NCI-H2171 (cell line): ENCODE data around the gene RHBDD1.
"Not testable (repeated sequence)": the region's sequence is repeated elsewhere in the genome, so short reads cannot be mapped to it uniquely, and the experiment has no call there.

ENCODE experiments used
- DNase-seq: peaks from one replicate; lab custom pipeline; 2025; lab: John Stamatoyannopoulos, UW

RHBDD1 gene

GRCh38 chr2:226799976-226800940 lies 35.6 kb upstream of the RHBDD1 start:
- no peak for DNase-seq

DNA sequence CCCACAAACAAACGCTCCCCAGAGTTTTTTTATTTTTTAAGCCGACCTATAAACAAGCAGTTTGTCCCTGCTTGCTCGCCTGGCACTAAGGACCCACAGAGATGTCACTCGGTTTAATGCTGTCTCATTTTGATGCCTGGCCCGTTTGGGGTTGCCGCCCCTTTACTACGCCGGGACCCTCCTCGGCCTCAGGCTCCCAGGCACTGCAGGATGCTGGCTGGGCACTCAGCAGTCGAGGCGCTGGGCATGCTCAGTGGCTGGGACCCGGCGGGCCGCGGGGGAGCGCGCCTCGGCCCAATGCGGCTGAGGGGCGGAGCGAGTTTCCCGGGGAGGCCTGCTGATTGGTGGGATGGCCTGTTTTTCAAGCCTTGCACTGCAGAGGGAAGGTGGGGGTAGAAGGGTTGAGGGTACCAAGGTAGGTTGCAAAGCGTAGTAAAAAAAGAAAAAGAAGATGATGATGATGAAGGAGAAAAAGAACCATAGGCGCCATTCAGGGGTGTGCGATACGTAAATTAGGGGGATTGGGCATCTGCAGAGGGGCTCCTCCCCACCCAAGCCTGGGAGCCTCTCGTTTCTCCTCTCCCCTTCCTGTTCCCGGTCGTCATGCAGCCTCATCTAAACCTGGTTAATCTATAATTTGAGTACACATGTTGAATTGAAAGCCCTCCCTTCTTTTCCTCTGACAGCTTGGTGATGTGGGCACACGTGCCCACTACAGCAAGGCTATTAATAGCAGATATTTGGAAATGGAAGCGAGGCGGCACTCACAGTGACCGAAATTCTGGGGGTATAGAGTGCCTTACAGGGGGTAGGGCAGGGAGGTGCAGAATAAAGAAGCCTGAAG lies 34.7 kb upstream of the RHBDD1 start:
- DNase-seq = peak; percentile 64

DNA sequence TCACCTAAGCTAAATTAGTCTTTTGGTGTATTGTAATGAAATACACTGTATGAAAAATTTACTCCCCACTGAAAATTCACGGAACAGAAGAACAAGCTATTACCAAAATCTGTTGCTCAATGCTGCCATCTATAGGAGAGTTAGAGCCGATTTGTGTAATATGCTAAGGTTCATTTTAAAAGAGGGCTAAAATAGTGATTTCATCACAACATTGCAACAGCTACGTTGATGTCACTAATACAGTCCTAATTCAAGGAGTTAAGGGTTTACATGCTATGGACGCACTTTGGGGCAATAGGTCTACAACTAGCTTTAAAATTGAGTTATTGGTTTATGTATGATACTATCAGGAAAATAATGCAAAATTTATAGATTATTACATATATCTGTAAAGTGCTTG lies 33.3 kb upstream of the RHBDD1 start:
- DNase-seq = peak; percentile 15

DNA sequence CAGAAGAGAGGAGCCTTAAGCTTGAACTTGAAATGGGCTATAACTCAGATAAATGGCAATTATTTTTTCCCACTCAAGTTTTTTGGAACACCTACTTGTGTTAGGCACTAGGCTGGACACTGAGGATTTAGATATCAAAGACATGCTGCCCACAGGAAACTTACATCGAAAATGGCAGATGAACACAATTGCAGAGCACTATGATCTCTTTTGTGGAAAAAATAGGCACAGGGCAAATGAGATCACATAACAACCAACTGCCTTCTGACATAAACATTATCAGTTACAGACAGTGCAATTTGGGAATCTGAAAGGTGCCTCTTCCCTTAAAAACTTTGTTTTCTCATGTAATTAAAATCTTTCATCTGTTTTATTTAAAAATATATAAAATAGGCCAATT lies 32.4 kb upstream of the RHBDD1 start:
- DNase-seq = no peak

- no peak for DNase-seq
Observed at GRCh38 chr2:226813148-226813701, 22.6 kb upstream of the RHBDD1 start.

DNA sequence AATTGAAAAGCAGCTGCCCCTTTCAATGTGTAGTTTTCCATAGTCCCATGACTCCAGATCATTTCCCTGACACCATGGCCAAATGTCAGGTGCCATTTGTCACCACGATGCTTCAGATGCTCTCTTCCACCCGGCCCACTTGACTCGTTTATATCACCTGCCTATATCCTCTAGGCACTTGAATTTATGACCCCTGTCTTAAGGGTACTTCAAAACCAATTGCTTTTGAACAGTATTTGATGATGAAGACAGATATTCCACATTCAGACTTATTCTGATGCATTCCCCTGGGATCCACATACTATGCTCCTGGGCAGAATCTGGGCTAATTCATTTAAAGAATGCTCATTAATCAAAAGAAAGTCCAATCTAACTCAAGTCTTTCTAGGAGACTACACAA lies 16.9 kb upstream of the RHBDD1 start:
- DNase-seq = no peak

DNA sequence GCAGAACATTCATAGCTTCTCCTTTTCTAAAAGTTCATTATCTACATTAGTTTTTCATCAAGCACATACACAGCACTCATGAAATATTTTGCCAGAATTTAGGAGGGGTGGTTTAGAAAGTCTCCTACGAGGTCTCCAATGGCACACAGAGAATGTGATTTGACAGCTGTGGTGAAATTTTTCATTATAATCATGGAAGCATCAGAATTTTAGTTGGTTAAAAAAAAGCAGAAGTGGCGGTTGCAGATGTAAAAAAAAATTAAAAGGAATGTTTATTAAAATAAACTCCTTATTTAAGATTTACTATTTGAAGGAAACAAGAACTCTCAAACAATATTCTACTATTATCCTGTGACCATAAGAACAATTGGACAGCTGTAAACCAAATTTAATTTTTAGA lies 10.8 kb upstream of the RHBDD1 start:
- DNase-seq = no peak

- no peak for DNase-seq
Observed at GRCh38 chr2:226828191-226828590, 7.7 kb upstream of the RHBDD1 start.

GRCh38 chr2:226829721-226830631 lies 5.9 kb upstream of the RHBDD1 start:
- DNase-seq = no peak

DNA sequence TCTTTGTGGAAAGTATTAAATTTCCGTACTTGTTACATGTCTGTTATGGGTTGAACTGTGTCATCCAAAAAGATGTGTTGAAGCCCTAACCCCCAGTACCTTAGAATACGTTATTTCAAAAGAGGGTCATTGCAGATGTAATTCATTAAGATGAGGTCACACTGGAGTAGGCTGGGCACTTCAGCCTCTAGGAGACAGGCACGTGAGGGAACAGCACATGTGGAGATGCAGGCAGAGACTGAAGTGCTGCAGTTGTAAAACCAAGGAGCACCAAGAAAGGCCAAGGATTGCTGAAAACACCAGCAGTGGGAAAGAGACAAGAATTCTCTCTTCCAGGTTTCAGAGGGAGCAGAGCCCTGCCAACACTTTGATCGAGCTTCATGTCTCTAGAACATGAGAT lies 4.6 kb upstream of the RHBDD1 start:
- no peak for DNase-seq

DNA sequence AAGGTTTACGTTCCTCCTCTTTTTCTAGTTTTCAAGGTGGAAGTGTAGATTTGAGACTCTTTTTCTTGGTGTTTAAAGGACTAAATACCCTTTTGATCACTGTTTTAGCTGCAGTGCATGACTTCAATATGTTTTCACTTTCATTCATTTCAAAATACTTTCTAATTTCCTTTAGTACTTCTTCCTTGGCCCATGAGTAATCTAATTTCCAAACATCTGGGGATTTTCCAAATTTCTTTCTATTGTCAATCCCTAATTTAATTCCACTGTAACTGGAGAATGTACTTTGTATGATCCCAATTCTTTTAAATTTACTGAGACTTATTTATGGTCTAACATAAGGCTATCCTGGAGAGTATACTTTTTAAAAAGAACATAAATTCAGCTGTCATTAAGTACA lies 3.8 kb upstream of the RHBDD1 start:
- no peak for DNase-seq

GRCh38 chr2:226834880-226835279 lies 974 bp upstream of the RHBDD1 start:
- DNase-seq = not testable (repeated sequence)

DNA sequence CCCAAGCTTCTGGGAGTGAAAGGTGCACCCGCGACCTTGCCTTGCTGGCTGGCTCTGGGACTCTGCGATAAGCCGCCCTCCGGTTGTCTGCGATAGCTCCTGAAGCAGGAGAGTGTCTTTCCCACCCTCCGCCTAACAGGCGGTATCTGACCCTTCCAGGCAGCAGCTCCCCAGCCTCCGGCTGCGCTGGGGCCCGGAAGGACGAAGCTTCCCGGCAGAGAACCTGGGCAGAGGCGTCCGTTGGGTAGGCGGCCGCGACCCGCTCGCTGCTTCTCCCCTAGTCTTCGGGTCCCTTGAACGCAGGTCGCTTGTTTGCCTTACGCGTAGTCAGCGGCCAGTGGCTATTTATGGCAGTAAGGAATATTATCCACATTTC lies 446 bp upstream of the RHBDD1 start:
- no peak for DNase-seq

DNA sequence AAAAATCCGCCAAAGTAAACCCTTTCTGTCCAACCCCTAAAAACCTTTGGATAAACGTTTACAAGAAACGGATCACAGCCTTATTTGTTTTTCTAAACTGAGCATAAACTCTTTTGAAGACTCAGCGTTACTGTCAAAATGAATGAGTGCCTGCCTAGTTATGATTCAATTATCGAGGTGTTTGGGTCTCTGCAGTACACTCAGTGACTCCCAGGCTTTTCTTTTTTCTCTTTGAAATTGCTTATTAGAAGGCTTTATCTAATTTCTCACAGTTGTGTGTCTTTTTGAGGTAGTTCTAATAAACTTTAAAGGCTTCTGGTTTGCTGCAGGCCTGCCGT lies 663 bp downstream of the RHBDD1 start:
- DNase-seq = no peak

DNA sequence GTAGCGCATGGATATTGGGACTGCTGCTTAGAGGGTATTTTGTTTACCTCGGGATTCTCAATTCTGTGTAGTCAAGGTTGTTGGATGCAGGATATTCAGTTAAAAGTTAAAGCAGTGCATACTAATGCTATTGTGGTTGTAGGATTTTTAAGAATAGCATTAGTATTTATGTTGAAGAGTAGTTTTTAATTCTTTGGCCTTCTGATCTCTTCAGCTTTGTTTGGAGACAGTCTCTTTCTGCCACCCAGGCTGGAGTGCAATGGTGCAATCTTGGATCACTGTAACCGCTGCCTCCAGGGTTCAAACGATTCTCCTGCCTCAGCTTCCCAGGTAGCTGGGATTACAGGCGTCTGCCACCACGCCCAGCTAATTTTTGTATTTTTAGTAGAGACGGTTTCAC lies 1.5 kb downstream of the RHBDD1 start:
- no peak for DNase-seq

DNA sequence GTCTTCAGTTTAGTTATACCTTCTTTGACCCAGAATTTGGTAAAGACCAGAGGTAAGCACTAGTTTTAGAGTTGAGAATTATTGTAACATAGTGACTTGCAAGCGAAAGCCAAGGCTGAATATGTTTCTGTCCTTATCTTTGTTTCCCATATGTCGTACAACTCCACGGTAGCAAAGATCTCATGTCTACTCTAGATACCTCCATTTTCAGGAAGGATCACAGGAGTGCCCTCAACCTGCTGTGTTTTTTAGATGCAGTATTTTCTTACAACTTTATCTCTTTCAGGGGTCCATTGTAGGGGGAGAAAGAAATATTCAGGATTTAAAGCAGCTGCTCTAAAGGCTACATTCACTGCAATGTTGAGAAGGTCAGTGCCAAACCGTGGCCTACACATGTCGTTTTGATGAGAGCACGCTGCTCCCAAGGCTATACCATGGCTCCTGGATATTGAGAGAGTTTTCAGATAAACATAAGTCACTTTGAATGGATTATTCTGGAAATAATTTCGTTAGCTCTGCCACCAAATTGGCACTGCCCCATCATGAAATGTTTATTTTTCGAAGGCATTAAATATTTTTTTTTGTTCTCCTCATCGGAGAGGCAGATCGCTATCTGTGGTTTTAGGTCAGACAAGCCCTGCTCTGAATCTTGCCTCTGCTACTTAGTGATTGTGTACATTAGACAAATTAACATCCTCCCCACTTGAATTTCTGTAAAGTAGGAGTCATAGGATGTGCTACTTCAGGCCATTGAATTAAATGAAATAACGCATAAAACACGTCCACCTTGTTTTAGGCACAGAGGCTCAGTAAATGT lies 2.1 kb downstream of the RHBDD1 start:
- no peak for DNase-seq

DNA sequence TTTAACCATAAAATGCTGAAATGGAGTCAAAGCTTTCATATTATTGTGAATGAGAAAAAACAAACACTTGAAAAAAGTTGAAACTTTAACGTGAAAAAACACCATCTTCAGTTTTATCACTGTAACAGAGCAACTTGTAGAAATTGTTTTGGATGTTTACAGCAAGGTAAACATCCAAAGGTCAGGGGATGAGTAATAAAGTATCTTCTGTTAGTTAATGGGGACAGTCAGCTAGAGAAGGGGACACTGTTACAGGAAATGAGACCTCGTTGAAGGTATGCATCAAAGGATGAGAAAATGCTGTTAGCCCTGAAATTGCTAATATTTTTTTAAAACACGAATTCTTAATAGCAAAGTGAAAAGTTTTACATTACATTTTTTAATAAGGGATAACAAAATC lies 2.9 kb downstream of the RHBDD1 start:
- DNase-seq = no peak

DNA sequence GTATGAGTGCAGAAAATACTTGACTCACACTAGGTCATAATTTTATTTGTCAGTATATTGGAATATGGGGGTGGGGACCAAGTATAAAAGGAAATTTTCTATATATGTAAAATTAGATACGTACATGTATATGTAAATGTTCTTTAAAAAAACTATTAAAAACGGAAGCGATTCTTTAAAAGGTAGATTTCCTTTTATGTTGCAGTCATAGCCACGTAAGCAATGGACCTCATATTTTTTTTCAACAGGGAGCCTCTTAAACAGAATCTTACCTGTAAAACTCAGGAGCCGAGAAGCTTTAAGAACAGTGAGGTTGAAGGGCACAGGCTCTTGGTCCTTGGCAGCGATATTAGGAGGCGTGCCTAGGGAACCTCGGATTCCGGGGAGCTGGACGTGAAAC lies 3.3 kb downstream of the RHBDD1 start:
- DNase-seq = no peak

DNA sequence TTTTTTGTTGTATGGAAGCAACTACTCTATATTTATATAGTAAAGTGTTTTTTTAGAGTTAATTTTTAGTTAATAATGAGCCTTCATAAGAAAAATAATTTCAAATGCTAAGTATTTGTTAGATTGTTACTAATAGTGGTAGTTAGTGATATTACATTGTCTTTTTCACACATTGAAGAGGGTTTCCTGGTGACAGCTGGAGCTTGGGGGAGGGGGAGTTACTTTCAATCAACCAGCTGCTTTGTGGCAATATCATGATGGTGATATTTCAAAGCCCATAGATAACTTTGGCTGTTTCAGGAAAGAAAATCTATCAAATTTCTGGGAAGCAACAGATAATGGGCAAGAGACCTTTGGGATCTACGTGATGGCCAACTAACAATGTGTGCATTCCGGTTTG lies 4.1 kb downstream of the RHBDD1 start:
- peak; percentile 2 for DNase-seq

- not testable (repeated sequence) for DNase-seq
Observed at GRCh38 chr2:226843001-226843400, 7.1 kb downstream of the RHBDD1 start.
